ENCODE data around the gene CBX1. TPM values are rescaled to one million over a fixed set of nuclear protein-coding genes. Genes with fewer than 3 reads are reported as not detected.

Gene CBX1
- total and polyA plus RNA-seq, 2 of the 8 experiments (the other 6 are each of a cell fraction or from before 2014, with no cell fraction given): 38.7 to 173 TPM

- TF ChIP-seq CHD2 (IDR thresholded peaks at IDR 0.05; ENCODE audit: low read length) (peak; percentile 90), EZH2 (IDR thresholded peaks at IDR 0.05; ENCODE audit: low read depth, low read length, severe bottlenecking) (no peak), FOSL1 (IDR thresholded peaks at IDR 0.05; ENCODE audit: insufficient read depth, low read depth, low read length) (no peak), GTF2F1 (IDR thresholded peaks at IDR 0.05; ENCODE audit: borderline replicate concordance, low read depth, low read length) (no peak), GABPA (IDR thresholded peaks at IDR 0.05; ENCODE audit: borderline replicate concordance, insufficient read depth, low read length) (peak; percentile 30; the same call in 1 of the 2 replicates), E2F6 (IDR thresholded peaks at IDR 0.05) (peak; percentile 99), TEAD4 (IDR thresholded peaks at IDR 0.05; ENCODE audit: low read depth, low read length) (peak; percentile 51; the same call in 1 of the 2 replicates), ZNF274 (IDR thresholded peaks at IDR 0.05; ENCODE audit: borderline replicate concordance, extremely low read depth, low read length) (no peak), NANOG (IDR thresholded peaks at IDR 0.05; ENCODE audit: insufficient read depth, low read depth, low read length, poor library complexity, severe bottlenecking) (no peak), USF2 (IDR thresholded peaks at IDR 0.05; ENCODE audit: low read length) (peak; percentile 42; the same call in 1 of the 2 replicates), BRCA1 (IDR thresholded peaks at IDR 0.05; ENCODE audit: low read depth, low read length) (no peak), CBX5 (IDR thresholded peaks at IDR 0.05; ENCODE audit: low read depth, low read length) (no peak), BACH1 (IDR thresholded peaks at IDR 0.05; ENCODE audit: low read length) (no peak; the same call in 1 of the 2 replicates), TBP (IDR thresholded peaks at IDR 0.05; ENCODE audit: low read depth, low read length) (peak; percentile 91), CHD1 (IDR thresholded peaks at IDR 0.05; ENCODE audit: low read depth, low read length) (no peak), KDM5A (IDR thresholded peaks at IDR 0.05; ENCODE audit: low read length) (no peak), SIN3A (conservative IDR thresholded peaks at IDR 0.05 in 1 of 2, IDR thresholded peaks at IDR 0.05 in 1 of 2; ENCODE audit: low read depth in 1 of 2, low read length in 2 of 2) (0 out of 4 replicates have a peak, but pooled peaks of 1 of the 2 experiments have one; percentile 75), MAFK (IDR thresholded peaks at IDR 0.05; ENCODE audit: low read depth, low read length) (peak; percentile 41; the same call in 1 of the 2 replicates)
Measured at GRCh38 chr17:48047741-48048383, 53.4 kb downstream of the CBX1 start, which contains the start of gene NFE2L1 (continued).
